ENCODE measurements around the gene CNKSR2.

GRCh38 chrX:21586001-21586400, 211.8 kb downstream of the CNKSR2 start:
- TF ChIP-seq CTCF (IDR thresholded peaks at IDR 0.05; ENCODE audit: low read depth, low read length) (no peak), MYC (IDR thresholded peaks at IDR 0.05; ENCODE audit: low read depth, low read length) (no peak), POLR2A (IDR thresholded peaks at IDR 0.05; ENCODE audit: extremely low read depth, insufficient read length) (no peak)
